Activated CD8-positive, alpha-beta memory T cell treated with anti-CD3 and anti-CD28 coated beads, Interleukin-2, amount 10 ng/mL, durations not matched to agents 7 days and 5 days (primary cell): ENCODE data around the gene DNALI1. TPM values are rescaled to one million over a fixed set of nuclear protein-coding genes. Genes with fewer than 3 reads are reported as not detected.
"Not testable (repeated sequence)": the region's sequence is repeated elsewhere in the genome, so short reads cannot be mapped to it uniquely, and the experiment has no call there.

ENCODE experiments used
- ATAC-seq: fragments of 150-1000 bp; cut with Tn5 transposase; one replicate; pipeline ENCODE4 v1.10.0; 2021; ENCODE audit warnings: moderate library complexity
- CTCF ChIA-PET: fragments of 350-600 bp; sonication (Branson Sonifier 250); formaldehyde crosslinking; loops from one replicate; lab custom pipeline; 2021; ENCODE audit warnings: antibody characterized with exemption; lab: Charles Lee
- DNase-seq: peaks from one replicate; pipeline ENCODE4 v3.0.0-alpha.2; 2020
- H3K27ac Mint-ChIP-seq: one replicate; pipeline ENCODE4 v1.8.0; 2021; ENCODE audit warnings: mild to moderate bottlenecking, mixed read lengths
- H3K27me3 Mint-ChIP-seq: one replicate; pipeline ENCODE4 v1.8.0; 2021; ENCODE audit warnings: mixed read lengths
- H3K36me3 Mint-ChIP-seq: one replicate; pipeline ENCODE4 v1.8.0; 2021; ENCODE audit warnings: mild to moderate bottlenecking, mixed read lengths
- H3K4me1 Mint-ChIP-seq: one replicate; pipeline ENCODE4 v1.8.0; 2021; ENCODE audit warnings: mixed read lengths
- H3K4me3 Mint-ChIP-seq: one replicate; pipeline ENCODE4 v1.8.0; 2021; ENCODE audit warnings: mild to moderate bottlenecking, moderate library complexity, mixed read lengths
- H3K9me3 Mint-ChIP-seq: one replicate; pipeline ENCODE4 v1.8.0; 2022; ENCODE audit warnings: low read depth, mixed read lengths
- total RNA-seq, 2 experiments: library from RNA; stranded (reverse); gene quantifications; one replicate each; pipeline ENCODE4 v1.2.3, GENCODE V29; 2021

DNALI1 gene
- total RNA-seq, 2 experiments from 2014 or later: 0.26 to 0.30 TPM

DNA sequence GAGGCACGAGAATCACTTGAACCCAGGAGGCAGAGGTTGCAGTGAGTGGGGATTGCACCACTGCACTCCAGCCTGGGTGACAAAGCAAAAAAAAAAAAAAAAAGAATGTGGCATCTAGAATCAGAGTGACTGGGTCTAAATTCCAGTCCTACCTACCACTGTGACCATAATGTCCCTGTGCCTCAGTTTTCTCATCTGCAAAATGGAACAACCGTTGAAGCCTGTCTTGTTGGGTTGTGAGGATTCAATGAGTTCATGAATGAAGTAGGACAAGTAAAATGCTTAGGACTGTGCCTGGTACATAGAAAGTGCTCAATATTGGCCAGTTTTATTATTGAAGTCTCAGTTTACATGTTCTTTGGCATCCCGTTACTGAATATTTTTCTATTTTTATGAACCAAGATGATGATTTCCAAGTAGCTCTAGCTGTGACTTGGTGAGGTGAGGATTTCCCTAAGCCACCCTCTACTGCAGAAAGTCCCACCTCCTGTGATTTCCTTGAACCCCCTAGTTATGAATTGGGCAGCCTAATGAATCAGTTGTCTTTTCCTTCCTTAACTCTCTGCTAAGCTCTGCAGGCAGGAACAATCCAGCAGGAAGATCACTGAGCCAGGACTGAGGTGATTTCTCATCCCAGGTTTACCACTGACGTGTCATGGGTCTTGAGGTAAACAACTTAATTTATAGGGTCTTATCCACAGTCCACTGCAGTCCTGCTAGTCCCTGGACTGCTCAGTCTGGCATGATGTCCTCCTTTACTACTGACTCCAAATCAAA is 23.2 kb upstream of the DNALI1 start:
- no peak overlapping the region for H3K27ac Mint-ChIP-seq
- CTCF ChIA-PET: interaction anchor here (1.1 kb wide), 1 partner anchor 38 kb away, joined by 3 read pairs; no protein-coding TSS in a partner anchor
- no peaks in the 10 kb centered on the region for H3K9me3 Mint-ChIP-seq
- no peaks in the 10 kb centered on the region for H3K27me3 Mint-ChIP-seq
- ATAC-seq (no peak), DNase-seq (no peak)
- peaks cover 39% of the 10 kb centered on the region for H3K36me3 Mint-ChIP-seq
- H3K4me1 Mint-ChIP-seq: peaks cover 15% of the 10 kb centered on the region
- H3K4me3 Mint-ChIP-seq: no peak overlapping the region

DNA sequence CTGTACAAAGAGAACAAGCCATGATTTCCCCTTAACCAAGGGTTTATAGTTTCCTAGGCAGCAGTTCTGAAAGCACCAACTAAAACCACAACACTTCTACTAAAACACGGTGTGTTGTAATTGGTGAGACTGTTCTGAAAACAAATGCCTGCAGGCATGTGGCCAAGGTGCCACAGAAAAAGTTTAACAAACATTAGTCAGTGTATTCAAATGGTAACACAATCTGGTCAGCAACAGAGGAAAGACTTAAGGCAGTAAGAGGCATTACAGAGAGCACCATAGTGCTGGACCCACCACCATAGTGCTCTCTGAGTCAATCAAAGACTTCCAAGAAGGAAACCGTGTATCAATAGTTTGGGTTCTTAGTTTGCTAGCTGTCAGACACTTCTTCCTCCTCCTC is 19.4 kb upstream of the DNALI1 start:
- H3K4me1 Mint-ChIP-seq: peaks cover 15% of the 10 kb centered on the region
- peaks cover 61% of the 10 kb centered on the region for H3K36me3 Mint-ChIP-seq
- no peaks in the 10 kb centered on the region for H3K27me3 Mint-ChIP-seq
- peak overlapping the region; percentile 37 for H3K27ac Mint-ChIP-seq
- CTCF ChIA-PET: interaction anchor here (0.8 to 1.7 kb wide), 4 partner anchors 23 to 153 kb away, joined by 3 to 5 read pairs (median 4); partner anchors contain the start of gene MEAF6
- ATAC-seq: peak; percentile 64
- H3K4me3 Mint-ChIP-seq: no peak overlapping the region
- no peaks in the 10 kb centered on the region for H3K9me3 Mint-ChIP-seq
- no peak for DNase-seq

DNA sequence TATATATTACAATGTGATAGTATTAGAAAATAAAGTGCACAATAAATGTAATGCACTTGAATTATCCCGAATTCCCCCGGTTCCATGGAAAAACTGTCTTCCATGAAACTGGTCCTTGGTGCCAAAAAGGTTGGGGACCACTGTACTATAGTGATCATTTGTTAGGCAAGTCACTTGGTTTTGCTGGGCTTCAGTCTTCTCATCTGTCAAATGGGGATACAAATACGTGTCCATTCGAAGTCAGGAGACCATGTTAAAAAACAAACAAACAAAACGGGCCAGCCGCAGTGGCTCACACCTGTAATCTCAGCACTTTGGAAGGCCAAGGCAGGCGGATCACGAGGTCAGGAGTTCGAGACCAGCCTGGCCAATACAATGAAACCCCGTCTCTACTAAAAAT is 17.6 kb upstream of the DNALI1 start:
- H3K27ac Mint-ChIP-seq, DNase-seq, H3K4me3 Mint-ChIP-seq, ATAC-seq, H3K9me3 Mint-ChIP-seq, CTCF ChIA-PET, H3K27me3 Mint-ChIP-seq: not testable (repeated sequence)
- Mint-ChIP-seq H3K36me3 (peaks cover 58% of the 10 kb centered on the region), H3K4me1 (peaks cover 15% of the 10 kb centered on the region)

DNA sequence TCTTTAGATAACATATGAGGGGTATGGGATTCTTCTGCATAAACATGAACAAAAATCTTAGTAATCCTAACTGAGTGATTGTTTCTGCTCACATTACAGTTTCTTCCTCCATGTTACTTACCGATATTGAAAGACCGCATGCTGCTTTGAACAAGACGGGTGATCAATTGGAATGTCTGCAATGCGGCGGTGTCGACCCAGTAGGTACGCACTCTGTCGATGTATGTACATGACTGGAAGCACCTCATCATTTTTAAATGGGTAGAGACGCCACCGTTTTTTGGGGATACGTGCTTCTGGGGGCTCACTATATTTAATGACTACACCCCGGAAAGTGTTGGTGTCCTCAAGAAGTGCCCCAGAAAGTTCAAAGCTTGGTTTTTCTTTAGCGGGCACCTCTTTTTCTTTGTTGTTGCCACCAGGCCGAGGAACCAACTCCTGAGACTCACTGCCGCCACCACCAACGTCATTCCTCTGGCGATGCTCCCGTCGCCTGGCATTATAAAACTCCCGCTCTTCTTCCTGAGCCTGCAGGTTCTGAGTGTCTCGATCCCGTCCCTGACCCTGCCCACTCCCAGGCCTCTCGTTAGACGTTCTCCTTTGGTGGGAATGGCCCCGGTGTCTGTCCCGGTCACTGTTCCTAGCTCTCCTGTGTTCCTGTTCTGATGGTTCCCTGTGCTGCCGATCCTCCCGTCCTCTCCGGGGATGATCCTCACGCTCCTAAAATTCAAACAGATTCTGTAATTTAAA is 16.5 kb upstream of the DNALI1 start:
- CTCF ChIA-PET: no interaction called here
- H3K27me3 Mint-ChIP-seq: no peaks in the 10 kb centered on the region
- H3K4me1 Mint-ChIP-seq: peaks cover 15% of the 10 kb centered on the region
- H3K36me3 Mint-ChIP-seq: peaks cover 60% of the 10 kb centered on the region
- no peak overlapping the region for H3K27ac Mint-ChIP-seq
- no peaks in the 10 kb centered on the region for H3K9me3 Mint-ChIP-seq
- ATAC-seq (no peak), DNase-seq (no peak)
- H3K4me3 Mint-ChIP-seq: no peak overlapping the region

DNA sequence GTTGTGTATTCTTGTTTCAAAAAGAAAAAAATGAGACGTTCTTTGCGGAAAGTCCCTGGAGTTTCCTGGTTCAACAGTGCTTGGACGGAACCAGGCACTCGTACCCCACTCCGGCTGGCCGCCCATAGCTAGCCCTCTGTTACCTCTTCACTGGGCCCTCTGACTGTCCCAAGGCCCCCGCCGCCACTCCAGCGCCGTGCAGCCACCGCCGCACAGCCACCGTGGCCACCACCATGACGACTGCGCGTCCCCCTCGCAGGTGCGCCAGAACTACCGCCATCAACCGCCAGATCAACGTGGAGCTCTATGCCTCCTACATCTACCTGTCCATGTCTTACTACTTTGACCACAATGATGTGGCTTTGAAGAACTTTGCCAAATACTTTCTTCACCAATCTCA is 12.2 kb upstream of the DNALI1 start:
- ATAC-seq: no peak
- Mint-ChIP-seq H3K4me3 (no peak overlapping the region), H3K36me3 (peaks cover 48% of the 10 kb centered on the region), H3K4me1 (peaks cover 6% of the 10 kb centered on the region), H3K27ac (no peak overlapping the region), H3K27me3 (no peaks in the 10 kb centered on the region), H3K9me3 (no peaks in the 10 kb centered on the region)
- DNase-seq: no peak
- CTCF ChIA-PET: no interaction called here

DNA sequence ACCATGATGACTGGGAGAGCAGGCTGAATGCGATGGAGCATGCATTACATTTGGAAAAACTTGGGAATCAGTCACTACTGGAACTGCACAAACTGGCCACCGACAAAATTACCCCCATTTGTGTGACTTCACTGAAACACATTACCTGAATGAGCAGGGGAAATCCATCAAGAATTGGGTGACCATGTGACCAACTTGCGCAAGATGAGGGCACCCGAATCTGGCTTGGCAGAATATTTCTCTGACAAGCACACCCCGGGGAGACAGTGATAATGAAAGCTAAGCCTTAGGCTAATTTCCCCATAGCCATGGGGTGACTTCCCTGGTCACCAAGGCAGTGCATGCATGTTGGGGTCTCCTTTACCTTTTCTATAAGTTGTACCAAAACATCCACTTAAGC is 11.7 kb upstream of the DNALI1 start:
- H3K27ac Mint-ChIP-seq: no peak overlapping the region
- H3K9me3 Mint-ChIP-seq: no peaks in the 10 kb centered on the region
- peaks cover 50% of the 10 kb centered on the region for H3K36me3 Mint-ChIP-seq
- no peak overlapping the region for H3K4me3 Mint-ChIP-seq
- CTCF ChIA-PET: no interaction called here
- no peak for DNase-seq
- no peaks in the 10 kb centered on the region for H3K27me3 Mint-ChIP-seq
- peaks cover 11% of the 10 kb centered on the region for H3K4me1 Mint-ChIP-seq
- ATAC-seq: no peak

DNA sequence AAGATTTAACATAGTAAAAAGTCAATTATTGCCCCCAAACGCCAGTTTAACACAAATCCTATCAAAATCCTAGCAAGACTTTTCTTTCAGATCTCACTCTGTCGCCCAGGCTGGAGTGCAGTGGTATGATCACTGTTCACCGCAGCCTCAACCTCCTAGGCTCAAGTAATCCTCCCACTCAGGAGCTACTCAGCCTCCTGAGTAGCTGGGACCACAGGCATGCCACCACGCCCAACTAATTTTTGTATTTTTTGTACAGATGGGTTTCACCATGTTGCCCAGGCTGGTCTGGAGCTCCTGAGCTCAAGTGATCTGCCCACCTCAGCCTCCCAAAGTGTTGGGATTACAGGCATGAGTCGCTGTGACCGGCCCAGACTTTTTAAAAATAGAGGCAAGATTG is 7.4 kb upstream of the DNALI1 start:
- peak overlapping the region; percentile 76 for H3K27ac Mint-ChIP-seq
- CTCF ChIA-PET: interaction anchor here (1.2 to 1.3 kb wide), 2 partner anchors 34 to 71 kb away, joined by 3 to 5 read pairs; partner anchors contain the start of gene MEAF6
- H3K4me3 Mint-ChIP-seq: no peak overlapping the region
- no peak for DNase-seq
- no peaks in the 10 kb centered on the region for H3K9me3 Mint-ChIP-seq
- ATAC-seq: no peak
- peaks cover 56% of the 10 kb centered on the region for H3K36me3 Mint-ChIP-seq
- H3K4me1 Mint-ChIP-seq: peaks cover 44% of the 10 kb centered on the region
- no peaks in the 10 kb centered on the region for H3K27me3 Mint-ChIP-seq

DNA sequence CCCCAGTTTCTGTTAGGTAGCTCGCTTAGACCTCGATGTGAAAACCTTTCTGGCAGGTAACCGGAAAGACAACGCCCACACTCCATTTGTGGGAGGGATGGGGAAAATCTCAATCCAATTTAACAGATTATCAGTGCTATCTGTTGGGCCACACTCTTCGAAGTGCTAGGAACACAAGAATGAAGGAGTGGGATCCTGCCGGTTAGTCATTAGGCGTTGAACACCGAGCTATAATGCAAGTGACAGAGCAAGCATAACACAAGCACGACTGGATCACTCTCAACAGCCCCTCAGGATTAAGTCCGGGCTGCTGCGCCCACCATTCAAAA is 3.2 kb upstream of the DNALI1 start:
- Mint-ChIP-seq H3K4me1 (peaks cover 55% of the 10 kb centered on the region), H3K27me3 (no peaks in the 10 kb centered on the region), H3K27ac (peak overlapping the region; percentile 96), H3K4me3 (peak overlapping the region; percentile 94), H3K36me3 (peaks cover 36% of the 10 kb centered on the region), H3K9me3 (no peaks in the 10 kb centered on the region)
- CTCF ChIA-PET: interaction anchor here (1.0 to 2.0 kb wide), 7 partner anchors 39 to 307 kb away, joined by 3 to 11 read pairs (median 6); partner anchors contain the start of genes MEAF6 and MTF1
- ATAC-seq: no peak
- no peak for DNase-seq

DNA sequence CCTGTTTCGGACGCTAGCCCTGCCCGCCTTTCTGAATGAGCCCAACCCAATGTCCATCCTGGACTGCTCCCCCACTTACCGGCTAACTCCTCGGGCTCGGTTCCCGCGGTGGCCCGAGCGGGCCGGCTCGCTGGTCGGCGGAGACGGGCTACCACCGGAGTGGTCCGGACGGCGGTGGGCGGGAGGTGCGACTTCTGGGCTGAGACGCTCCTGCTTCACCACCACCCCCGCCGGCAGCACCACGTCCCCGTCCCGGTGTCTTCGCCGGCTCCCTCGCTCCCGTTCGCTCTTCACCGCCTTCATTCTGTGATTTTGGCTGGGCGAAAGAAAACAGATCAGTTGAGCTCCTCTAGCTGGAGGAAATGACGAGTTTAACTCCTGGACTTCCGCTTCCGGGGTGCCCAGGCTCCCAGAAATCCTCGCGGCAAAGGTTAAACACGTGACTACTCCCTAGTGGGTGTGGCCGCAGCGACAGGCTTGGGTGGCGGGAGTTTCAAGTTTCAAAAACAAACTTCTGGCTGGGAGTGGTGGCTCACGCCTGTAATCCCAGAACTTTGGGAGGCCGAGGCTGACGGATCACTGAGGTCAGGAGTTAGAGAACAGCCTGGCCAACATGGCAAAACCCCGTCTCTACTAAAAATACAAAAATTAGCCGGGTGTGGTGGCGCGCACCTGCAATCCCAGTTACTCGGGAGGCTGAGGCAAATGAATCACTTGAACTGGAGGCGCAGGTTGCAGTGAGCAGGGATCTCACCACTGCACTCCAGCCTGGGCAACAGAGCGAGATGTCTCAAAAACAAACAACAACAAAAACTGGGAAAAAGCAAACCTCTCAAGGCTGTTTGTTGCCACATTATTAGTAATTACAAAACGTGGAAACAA is 2.6 kb upstream of the DNALI1 start, which contains the start of gene SNIP1:
Gene SNIP1, minus strand, starts transcription at position 367 of the 882 bp plus-strand sequence. Its CDS starts 64 bp downstream, at position 303.
- DNase-seq (peak; percentile 96), ATAC-seq (peak; percentile 92)
- CTCF ChIA-PET: interaction anchor here (0.7 to 2.0 kb wide), 9 partner anchors 18 to 306 kb away, joined by 3 to 11 read pairs (median 4); partner anchors contain the start of genes MEAF6 and MTF1
- peak within 1 kb of the TSS; percentile 94 for H3K4me3 Mint-ChIP-seq
- H3K9me3 Mint-ChIP-seq: no peaks in the 10 kb centered on the region
- H3K4me1 Mint-ChIP-seq: peaks cover 54% of the 10 kb centered on the region
- H3K27ac Mint-ChIP-seq: peak within 1 kb of the TSS; percentile 96
- no peaks in the 10 kb centered on the region for H3K27me3 Mint-ChIP-seq
- peaks cover 31% of the 10 kb centered on the region for H3K36me3 Mint-ChIP-seq

DNA sequence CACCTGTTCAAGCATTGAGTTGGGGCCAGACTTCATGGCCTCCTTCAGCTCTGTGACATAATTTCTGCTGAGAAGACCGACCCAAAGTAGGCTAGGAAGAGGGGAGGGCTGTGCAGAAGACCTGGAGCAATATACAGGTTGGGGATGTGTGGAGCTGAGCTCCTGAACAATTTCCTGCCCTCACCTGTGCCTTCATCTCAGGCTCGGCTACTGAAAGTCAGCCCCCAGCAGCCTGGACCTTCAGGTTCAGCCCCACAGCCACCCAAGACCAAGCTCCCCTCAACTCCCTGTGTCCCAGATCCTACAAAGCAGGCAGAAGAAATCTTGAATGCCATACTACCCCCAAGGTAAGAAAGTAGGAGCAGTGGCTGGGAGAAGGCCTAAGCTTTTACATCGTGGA is 662 bp downstream of the DNALI1 start:
- Mint-ChIP-seq H3K27me3 (no peaks in the 10 kb centered on the region), H3K4me3 (no peak overlapping the region), H3K9me3 (no peaks in the 10 kb centered on the region), H3K36me3 (peaks cover 11% of the 10 kb centered on the region), H3K4me1 (peaks cover 27% of the 10 kb centered on the region), H3K27ac (no peak overlapping the region)
- DNase-seq (no peak), ATAC-seq (no peak)
- CTCF ChIA-PET: no interaction called here

DNA sequence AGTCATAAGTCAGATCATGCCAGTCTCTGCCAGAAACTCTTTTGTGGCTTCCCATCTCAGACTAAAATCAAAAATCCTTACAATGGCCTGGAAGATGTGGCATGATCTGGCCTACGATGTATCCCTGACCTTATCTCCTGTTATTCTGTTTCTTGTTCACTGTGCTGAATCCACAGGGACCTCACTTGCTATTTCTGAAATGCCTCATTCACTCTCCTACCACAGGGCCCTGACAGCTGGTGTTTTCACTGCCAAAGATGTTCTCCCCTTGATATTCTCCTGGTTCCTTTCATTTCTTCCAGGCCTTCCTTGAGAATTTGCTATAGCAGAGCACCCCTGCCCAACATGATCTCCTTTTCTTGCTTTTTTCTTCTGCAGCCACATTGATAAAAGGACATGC is 1.7 kb downstream of the DNALI1 start:
- H3K27me3 Mint-ChIP-seq: no peaks in the 10 kb centered on the region
- peaks cover 8% of the 10 kb centered on the region for H3K36me3 Mint-ChIP-seq
- DNase-seq (no peak), ATAC-seq (no peak)
- no peak overlapping the region for H3K27ac Mint-ChIP-seq
- no peak overlapping the region for H3K4me3 Mint-ChIP-seq
- H3K4me1 Mint-ChIP-seq: peaks cover 17% of the 10 kb centered on the region
- CTCF ChIA-PET: no interaction called here
- H3K9me3 Mint-ChIP-seq: no peaks in the 10 kb centered on the region

DNA sequence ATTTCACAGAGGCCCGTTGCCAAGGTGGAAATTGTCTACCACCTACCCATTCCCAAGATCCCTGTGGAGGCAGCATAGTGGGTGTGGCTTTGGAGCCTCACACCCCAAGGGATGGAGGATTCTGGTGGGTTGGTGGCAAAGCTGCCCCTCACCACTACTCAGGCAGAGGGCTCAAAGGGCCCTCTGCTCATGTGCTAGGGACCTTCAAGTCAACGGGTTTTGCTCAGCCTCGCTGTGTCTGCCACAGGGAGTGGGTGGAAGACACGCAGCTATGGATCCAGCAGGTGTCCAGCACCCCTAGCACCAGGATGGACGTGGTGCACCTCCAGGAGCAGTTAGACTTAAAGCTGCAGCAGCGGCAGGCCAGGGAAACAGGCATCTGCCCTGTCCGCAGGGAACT is 2.3 kb downstream of the DNALI1 start:
- Mint-ChIP-seq H3K27me3 (no peaks in the 10 kb centered on the region), H3K27ac (no peak overlapping the region), H3K4me1 (peaks cover 15% of the 10 kb centered on the region), H3K36me3 (peaks cover 6% of the 10 kb centered on the region), H3K9me3 (no peaks in the 10 kb centered on the region), H3K4me3 (no peak overlapping the region)
- DNase-seq: no peak
- CTCF ChIA-PET: no interaction called here
- ATAC-seq: no peak

DNA sequence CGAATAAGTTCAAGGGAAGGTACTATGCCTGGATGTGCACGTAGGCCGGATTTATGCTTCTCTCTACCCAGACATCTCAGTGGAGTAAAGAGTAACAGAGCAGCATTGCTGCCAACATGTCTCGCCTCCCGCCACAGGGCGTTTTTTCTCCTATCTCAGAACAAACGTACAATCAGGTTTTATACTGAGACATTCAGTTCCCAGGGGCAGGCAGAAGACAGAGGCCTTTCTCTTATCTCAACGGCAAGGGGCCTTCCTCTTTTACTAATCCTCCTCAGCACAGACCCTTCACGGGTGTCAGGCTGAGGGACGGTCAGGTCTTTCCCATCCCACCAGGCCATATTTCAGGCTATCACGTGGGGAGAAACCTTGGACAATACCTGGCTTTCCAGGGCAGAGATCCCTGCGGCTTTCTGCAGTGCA is 3.2 kb downstream of the DNALI1 start:
- peaks cover 11% of the 10 kb centered on the region for H3K4me1 Mint-ChIP-seq
- H3K9me3 Mint-ChIP-seq, DNase-seq, ATAC-seq, H3K27me3 Mint-ChIP-seq, H3K36me3 Mint-ChIP-seq, H3K27ac Mint-ChIP-seq, H3K4me3 Mint-ChIP-seq: not testable (repeated sequence)
- CTCF ChIA-PET: interaction anchor here (1.7 kb wide), 1 partner anchor 122 kb away, joined by 5 read pairs; no protein-coding TSS in a partner anchor
